Stimulated activated CD4-positive, alpha-beta T cell treated with anti-CD3 and anti-CD28 coated beads, Interleukin-4, amount 100 ng/mL, for 1 hour (primary cell): ENCODE data around the gene CNOT10.
"Not testable (repeated sequence)": the region's sequence is repeated elsewhere in the genome, so short reads cannot be mapped to it uniquely, and the experiment has no call there.

Experiments
- DNase-seq: peaks from one replicate; pipeline ENCODE4 v3.0.0-alpha.2; 2020

The CNOT10 gene

GRCh38 chr3:32684800-32685542 is at the start of gene CNOT10:
CNOT10 (plus strand) TSS chr3:32685188; CDS start chr3:32685461, 273 bp downstream.
- peak; percentile 94 for DNase-seq

GRCh38 chr3:32640939-32641338 is 44.0 kb upstream of the CNOT10 start:
- no peak for DNase-seq

- no peak for DNase-seq
Measured at GRCh38 chr3:32641356-32641755, 43.6 kb upstream of the CNOT10 start.

GRCh38 chr3:32643354-32643753 is 41.6 kb upstream of the CNOT10 start:
- DNase-seq: no peak

- no peak for DNase-seq
Measured at GRCh38 chr3:32643816-32644215, 41.2 kb upstream of the CNOT10 start.

- no peak for DNase-seq
Measured at GRCh38 chr3:32644380-32644779, 40.6 kb upstream of the CNOT10 start.

GRCh38 chr3:32646761-32647160 is 38.2 kb upstream of the CNOT10 start:
- no peak for DNase-seq

GRCh38 chr3:32652337-32653100 is 32.5 kb upstream of the CNOT10 start:
- DNase-seq: not testable (repeated sequence)

GRCh38 chr3:32655167-32655566 is 29.8 kb upstream of the CNOT10 start:
- no peak for DNase-seq

- no peak for DNase-seq
Measured at GRCh38 chr3:32660634-32661033, 24.4 kb upstream of the CNOT10 start.

GRCh38 chr3:32662647-32663046 is 22.3 kb upstream of the CNOT10 start:
- DNase-seq: no peak

- not testable (repeated sequence) for DNase-seq
Measured at GRCh38 chr3:32664630-32665075, 20.3 kb upstream of the CNOT10 start.

GRCh38 chr3:32667072-32667582 is 17.9 kb upstream of the CNOT10 start:
- DNase-seq: no peak

GRCh38 chr3:32669226-32669625 is 15.8 kb upstream of the CNOT10 start:
- DNase-seq: not testable (repeated sequence)

- DNase-seq: not testable (repeated sequence)
Measured at GRCh38 chr3:32673730-32674129, 11.3 kb upstream of the CNOT10 start.

GRCh38 chr3:32675164-32675563 is 9.8 kb upstream of the CNOT10 start:
- DNase-seq: no peak

- DNase-seq: no peak
Measured at GRCh38 chr3:32675650-32676049, 9.3 kb upstream of the CNOT10 start.

- DNase-seq: no peak
Measured at GRCh38 chr3:32681811-32682210, 3.2 kb upstream of the CNOT10 start.

- DNase-seq: no peak
Measured at GRCh38 chr3:32684029-32684799, 774 bp upstream of the CNOT10 start.

- no peak for DNase-seq
Measured at GRCh38 chr3:32685543-32686185, 676 bp downstream of the CNOT10 start.

GRCh38 chr3:32686713-32687112 is 1.7 kb downstream of the CNOT10 start:
- DNase-seq: no peak

- DNase-seq: no peak
Measured at GRCh38 chr3:32691847-32692246, 6.9 kb downstream of the CNOT10 start.

GRCh38 chr3:32696523-32696922 is 11.5 kb downstream of the CNOT10 start:
- no peak for DNase-seq
